NCI-H526 (cell line): ENCODE data around the gene NR3C2.
A peak's percentile ranks its signal among the peaks of the same experiment; 100 is the strongest.

Experiments used
- DNase-seq, 2 experiments: peaks; one replicate each; lab custom pipeline; 2025; lab: John Stamatoyannopoulos, UW

NR3C2 gene

GRCh38 chr4:148263127-148263526 lies 179.1 kb downstream of the NR3C2 start:
- DNase-seq = no peak

- no peak for DNase-seq
Observed at GRCh38 chr4:148261848-148262247, 180.4 kb downstream of the NR3C2 start.

DNA sequence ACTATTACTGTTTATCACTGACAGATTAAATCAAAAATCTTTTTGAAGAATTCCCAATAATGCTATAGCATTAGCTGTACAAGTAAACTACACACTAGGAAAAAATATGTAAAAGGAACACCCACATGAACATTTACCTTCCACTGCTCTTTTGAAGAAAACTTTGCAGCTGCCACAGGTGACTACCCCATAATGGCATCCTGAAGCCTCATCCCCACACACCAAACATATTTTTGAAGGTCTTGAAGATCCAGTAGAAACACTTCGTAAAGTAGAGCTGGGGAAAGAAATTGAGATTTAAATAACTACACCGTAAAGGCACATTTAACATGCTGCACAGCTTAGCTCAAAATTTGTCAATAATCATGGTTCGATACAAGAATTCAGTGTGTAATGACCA lies 182.4 kb downstream of the NR3C2 start:
- DNase-seq = no peak

- no peak for DNase-seq
Observed at GRCh38 chr4:148258535-148258934, 183.7 kb downstream of the NR3C2 start.

DNA sequence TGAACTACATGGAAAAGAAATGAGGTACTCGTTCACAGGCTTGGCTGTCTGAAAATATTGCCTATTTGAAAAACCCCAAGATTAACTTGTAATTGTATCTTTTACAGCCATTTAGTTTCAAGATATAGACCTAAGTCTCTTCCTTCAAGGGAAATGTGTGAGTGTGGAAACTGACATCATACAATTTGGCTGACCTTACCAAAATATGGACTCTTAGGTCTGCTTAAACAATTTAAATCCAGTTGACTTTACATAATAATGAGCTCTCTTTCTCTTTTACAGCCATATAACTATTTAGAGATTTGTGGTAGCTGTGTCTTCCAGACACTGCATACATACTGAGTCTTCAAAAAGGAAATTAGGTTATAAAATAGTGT lies 186.9 kb downstream of the NR3C2 start:
- DNase-seq = no peak

DNA sequence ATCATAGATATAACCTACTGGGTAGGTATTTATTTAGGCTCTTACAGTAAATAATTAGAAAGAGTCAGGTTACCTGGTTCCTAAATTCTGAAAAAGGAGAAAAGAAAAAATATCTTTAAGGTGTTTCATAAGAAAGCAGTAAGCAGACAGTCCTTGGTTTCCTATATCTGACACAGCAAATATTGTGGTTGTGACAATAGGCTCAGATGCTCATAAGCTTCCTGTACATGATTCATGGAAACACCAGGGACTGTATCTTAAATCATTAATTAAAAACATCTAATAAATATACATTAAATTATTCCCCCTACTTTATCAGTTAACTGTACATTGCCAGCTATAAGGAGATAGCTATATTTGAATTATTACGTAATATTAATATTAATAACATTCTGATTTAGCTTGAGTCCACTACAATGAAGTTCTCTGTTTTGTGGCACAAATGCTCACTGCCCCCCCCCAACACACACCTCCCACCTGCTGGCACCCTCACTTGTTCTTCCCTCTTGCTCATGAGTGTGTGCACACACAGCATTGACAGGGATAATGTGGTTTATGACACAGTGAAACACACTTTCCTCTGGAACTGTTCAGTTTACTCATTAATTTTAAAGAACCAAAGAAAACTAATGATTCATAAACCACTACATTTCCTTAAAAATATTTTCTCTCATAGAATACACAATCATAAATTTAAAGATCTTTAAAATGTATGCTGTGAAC lies 187.4 kb downstream of the NR3C2 start:
- no peak for DNase-seq

DNA sequence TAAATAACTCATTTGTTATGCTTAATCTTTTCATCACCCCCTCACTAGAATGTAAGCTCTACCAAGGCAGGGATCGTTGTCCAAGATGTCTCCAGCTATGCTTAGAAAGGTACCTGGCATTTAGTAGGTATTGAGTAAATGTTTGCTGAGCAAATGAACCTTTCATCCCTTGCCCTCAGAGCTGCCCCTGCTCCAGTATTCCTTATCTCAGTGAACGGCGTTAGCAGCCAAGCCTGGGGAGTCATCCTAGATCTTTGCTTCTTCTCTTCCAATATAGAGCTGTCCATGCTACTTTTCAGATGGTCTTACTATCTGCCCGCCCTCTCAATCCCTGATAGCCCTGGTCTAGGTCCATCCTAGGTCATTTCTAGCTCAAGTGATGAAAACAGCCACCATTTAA lies 188.4 kb downstream of the NR3C2 start:
- no peak for DNase-seq

DNA sequence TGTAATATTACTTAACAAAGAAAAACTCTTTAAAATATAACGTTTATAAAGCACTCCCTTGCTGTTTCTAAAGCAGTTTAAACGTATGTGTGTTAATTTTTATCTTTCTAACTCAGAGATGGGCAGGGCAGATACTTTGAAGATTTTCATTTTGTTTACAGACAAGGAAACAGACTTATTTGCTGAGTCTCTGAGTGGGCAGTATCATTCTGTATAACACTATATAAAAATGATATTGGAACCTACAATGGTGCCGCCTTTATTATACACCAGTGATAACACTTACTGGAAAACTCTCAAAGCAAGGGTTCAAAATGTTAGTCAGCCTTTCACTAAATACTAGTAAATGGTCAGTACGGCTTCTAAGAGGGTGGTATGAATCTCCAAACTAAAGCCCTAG lies 193.4 kb downstream of the NR3C2 start:
- DNase-seq = no peak

DNA sequence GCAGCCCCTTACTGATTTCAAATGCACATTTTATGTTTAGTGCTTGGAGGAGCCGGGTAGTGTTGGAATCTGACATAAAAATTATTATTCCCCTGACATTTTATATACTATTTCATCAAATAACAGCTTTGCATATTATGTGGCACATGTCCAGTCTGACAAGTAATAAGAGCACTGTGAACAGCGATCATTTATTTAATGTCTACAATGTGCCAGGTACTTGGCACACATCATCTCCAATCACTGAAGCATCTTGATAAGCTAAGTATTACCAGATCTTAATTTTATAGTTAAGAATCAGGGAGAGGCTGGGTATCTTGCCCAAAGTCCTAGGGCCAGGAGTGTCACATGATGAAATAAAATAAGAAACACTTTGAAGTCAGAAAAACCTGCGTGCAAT lies 197.2 kb downstream of the NR3C2 start:
- DNase-seq = no peak

DNA sequence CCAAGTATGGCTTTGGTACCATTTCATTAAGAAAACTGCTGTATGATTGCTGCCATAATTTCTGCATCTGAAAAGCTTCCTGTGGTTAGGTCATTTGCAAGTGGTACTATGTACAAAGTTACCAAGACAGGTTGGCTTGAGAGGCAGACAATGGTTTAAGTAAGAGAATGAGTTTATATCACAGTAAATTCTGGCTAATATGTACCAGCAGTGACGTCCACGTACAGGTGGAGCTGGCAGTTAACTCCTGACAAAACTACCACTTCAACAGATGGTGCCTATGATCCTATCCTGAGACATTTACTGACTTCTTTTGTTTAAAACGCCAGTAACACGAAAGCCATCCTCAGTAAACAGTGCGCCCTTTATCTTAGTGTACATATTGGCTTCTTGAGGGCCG lies 198.4 kb downstream of the NR3C2 start:
- no peak for DNase-seq

DNA sequence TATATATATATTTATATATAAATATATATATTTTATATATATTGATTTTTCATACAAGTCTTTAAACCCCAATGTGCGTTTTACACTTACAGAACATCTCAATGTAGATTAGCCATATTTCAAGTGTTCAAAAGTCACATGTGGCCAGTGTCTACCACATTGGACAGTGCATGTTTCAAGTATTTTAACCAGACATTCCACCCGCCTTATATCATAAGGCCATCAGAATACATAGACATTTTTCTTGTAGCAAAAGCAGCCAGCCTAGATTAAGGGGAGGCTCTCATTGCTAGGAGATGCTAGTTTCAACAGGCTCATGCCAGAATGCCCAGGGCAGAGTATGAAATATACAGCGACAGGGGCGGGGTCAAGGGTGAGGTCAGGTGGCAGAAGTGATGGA lies 202.0 kb downstream of the NR3C2 start:
- DNase-seq = no peak

DNA sequence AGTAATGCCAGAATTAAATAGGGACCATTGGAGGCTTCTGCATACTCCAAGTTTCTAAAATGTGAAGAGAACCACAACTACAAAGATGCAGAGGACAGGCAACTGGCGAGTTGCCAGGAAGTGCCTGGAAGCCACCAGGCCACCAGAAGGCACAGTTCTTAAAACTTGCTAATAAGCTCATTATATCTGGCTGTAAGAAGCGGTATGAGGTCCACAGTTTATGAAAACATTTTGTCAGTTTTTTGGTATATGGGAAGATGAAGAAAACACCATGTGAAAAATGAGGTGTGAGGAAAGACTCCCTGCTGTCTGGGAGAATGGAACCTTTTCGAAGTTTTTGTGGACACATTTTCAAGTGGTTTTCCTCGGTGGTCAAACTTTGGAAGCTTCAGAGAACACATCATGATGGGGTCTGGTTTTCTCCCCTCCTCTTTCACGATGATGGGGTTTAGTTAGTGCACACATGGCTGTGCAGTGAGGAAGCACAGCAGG lies 202.7 kb downstream of the NR3C2 start:
- no peak for DNase-seq

DNA sequence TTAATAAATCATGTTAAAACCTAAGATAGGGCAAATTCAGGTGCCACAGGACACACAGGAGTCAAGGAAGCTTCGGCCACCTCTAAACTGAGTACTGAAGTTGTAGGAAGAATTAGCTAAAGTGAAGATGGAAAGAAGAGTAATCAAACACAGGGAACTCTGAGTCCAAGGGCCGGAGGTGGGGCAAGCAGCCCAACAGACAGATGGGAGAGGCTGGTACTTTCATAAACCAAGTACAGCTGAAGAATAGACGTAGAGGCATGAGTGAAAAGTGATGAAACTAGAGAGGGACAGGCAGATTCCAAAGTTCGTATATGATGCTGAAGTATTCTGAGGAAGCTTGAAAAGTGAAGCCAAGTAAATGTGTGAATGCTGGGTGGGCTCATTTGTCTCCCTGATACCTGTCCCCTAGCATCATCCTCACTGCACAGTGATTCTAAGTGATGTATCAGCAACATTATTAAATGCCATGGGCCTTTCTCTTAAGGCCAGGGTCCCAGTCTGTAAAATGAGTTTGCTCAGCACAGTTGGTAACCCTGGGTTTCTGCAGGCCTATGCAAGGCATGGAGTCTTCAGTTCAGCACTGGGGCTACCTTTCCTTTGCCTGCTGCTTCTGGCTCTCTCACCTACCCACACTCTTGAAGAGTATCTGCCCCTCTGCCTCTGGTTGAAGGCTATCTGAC lies 203.3 kb downstream of the NR3C2 start:
- DNase-seq = no peak

DNA sequence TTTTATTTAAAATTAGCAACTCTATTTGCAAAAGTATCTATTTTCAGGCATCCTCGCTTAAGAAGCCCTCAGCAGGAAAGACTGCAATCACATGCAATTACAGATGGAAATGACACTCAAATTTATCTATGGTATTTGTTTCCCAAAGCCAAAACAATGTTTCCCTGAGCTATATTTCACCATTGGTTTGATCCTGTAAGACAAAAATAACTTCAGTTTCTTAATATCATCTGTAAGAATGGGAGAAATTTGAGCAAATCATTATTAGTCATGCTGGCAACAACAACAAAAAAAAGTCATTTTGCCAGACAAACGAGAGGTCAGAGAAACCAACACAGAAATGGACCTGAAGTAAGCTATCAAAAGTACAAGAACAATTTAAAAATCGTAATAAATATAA lies 204.1 kb downstream of the NR3C2 start:
- DNase-seq = no peak

- DNase-seq = no peak
Observed at GRCh38 chr4:148235809-148236208, 206.4 kb downstream of the NR3C2 start.

- DNase-seq = no peak
Observed at GRCh38 chr4:148229798-148230197, 212.4 kb downstream of the NR3C2 start.

DNA sequence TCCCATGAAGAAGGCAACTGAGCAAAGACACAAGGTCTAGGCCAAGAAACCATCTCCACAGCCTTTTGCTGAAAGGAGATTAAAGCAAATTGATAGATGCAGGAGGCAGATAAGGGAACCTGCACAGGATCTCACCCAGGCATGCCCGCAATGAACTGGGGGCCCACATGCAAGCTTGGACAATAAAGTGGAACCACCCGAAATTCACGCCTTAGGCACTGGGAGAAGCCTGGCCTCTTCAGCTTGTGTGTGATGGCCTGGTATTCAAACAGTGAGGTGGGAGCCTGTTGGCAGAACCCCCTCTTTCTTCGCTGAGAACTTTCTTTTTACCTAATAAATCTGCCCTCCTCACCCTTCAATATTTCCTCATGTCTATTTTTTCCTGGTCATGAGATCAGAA lies 213.2 kb downstream of the NR3C2 start:
- no peak for DNase-seq

DNA sequence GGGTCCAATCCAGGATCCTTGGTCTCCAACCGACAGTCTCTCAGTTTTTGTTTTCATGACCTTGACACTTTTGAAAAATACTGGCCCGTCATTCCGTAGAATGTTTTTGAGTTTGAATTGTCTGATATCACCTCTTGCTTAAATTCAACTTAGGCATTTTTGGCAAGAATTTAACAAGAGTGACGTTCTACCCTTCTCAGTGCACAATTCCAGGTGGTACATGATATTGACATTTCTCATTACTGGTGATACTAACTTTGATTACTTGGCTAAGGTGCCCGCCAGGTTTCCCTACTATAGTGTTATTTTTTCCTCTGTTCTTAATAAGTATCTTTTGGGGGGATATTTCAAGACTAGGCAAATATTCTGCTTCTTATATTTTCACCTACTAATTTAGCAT lies 215.1 kb downstream of the NR3C2 start:
- no peak for DNase-seq

- DNase-seq = no peak
Observed at GRCh38 chr4:148226341-148226740, 215.9 kb downstream of the NR3C2 start.

DNA sequence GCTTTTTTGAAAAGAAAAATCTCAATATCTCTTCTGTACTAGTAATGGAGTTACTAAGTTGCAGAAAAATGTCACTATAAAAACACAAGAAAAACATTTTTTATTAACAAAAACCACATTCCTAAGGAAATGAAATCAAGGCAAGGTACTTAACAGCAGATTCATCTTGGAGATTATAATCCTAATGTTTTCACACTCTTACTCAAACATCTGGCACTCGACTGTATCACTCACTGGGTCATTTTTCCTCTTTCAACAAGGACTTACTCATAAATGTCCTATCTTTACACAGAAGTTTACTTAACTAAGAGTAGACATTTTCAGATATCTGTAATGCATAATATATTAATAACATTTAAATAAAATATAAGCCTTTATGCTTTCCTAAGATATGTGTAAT lies 216.6 kb downstream of the NR3C2 start:
- no peak for DNase-seq

DNA sequence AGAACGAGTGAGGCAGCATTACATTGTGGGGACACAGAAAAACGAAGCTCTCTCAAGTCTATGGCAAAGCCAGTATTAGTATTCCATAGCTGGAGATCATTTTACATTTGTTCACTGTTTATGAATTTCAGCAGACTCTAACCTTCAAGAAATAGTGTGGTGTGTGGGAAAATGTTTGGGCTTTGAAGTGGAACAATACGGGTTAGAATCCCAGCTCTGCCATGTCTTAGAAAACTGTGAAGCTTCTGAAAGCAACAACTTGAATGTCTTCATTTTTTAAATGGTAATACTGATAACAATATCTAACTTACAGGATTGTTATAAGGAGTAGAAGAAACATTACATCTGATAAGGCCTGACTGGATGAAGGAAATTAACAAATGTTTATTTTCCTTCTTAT lies 217.7 kb downstream of the NR3C2 start:
- no peak for DNase-seq

DNA sequence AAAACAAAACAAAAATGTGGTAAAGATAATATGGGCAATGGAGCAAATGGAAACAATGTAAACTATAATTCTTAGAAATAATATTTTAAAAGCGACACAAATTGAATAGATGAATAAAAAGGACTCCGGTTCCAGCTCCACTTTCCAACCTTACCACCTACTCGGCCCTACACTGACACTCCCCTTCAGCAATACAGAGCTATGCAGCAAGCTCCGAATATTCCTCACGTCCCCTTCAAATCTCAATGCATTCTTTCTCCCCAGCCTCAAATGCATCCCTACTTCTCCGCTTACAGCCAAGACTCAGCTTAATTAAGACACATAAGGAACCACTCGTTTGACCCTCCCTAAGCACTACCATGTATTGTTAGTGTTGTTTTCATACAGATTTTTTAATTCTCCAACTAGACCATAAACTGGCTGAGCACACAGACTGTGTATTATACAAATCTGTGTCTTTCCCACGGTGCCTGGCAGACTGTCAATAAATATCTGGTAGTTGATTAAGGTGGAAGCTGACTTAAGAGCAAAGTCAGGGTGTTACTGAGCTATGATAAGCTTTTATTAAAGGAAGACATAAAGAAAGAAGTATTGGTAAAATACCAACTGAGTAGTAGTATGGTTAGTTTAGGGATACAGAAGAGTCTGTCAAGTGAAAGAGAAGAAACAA lies 219.1 kb downstream of the NR3C2 start:
- DNase-seq = peak in 1 of 2 experiments; percentile 20
